Activated B cell treated with CpG ODN at 0.5 μM for 24 hours (primary cell): ENCODE data around the gene WWOX. TPM values are rescaled to one million over a fixed set of nuclear protein-coding genes. Genes with fewer than 3 reads are reported as not detected.

ENCODE experiments used
- ATAC-seq: fragments of 200-7000 bp; cut with Tn5 transposase; one replicate; pipeline ENCODE4 v1.10.0; 2021; ENCODE audit warnings: low read depth, mild to moderate bottlenecking, moderate library complexity
- CTCF ChIA-PET: fragments of 350-600 bp; sonication (Branson Sonifier 250); formaldehyde crosslinking; loops from one replicate; lab custom pipeline; 2021; ENCODE audit warnings: antibody characterized with exemption; lab: Charles Lee
- POLR2A ChIA-PET: fragments of 350-600 bp; sonication (Branson Sonifier 250); formaldehyde crosslinking; loops from one replicate; lab custom pipeline; 2021; ENCODE audit warnings: antibody characterized with exemption; lab: Charles Lee
- DNase-seq: peaks from one replicate; pipeline ENCODE4 v3.0.0; 2022
- H3K27ac Mint-ChIP-seq: one replicate; pipeline ENCODE4 v1.8.0; 2020; ENCODE audit warnings: mixed read lengths
- H3K27me3 Mint-ChIP-seq: one replicate; pipeline ENCODE4 v1.8.0; 2021; ENCODE audit warnings: mixed read lengths
- H3K36me3 Mint-ChIP-seq: one replicate; pipeline ENCODE4 v1.8.0; 2021; ENCODE audit warnings: low read depth, mixed read lengths
- H3K4me1 Mint-ChIP-seq: one replicate; pipeline ENCODE4 v1.8.0; 2021; ENCODE audit warnings: mixed read lengths
- H3K4me3 Mint-ChIP-seq: one replicate; pipeline ENCODE4 v1.8.0; 2020; ENCODE audit warnings: mild to moderate bottlenecking, mixed read lengths
- H3K9me3 Mint-ChIP-seq: one replicate; pipeline ENCODE4 v1.8.0; 2020; ENCODE audit warnings: mixed read lengths
- CTCF ChIP-seq: fragments of 200-600 bp; IDR thresholded peaks from one replicate; pipeline ENCODE4 v1.8.0; 2022; ENCODE audit warnings: antibody characterized with exemption, mild to moderate bottlenecking
- intact Hi-C: fragments of 100-400 bp; cut with micrococcal nuclease; formaldehyde crosslinking; loops from one replicate; pipeline ENCODE4 v1.15.1; 2024
- total RNA-seq: library from RNA; stranded (reverse); gene quantifications from 2 replicates; pipeline ENCODE4 v1.2.3, GENCODE V29; 2022

The WWOX gene
- total RNA-seq, 1 donor from 2014 or later, result 22.6 TPM

- no peak overlapping the region for H3K4me3 Mint-ChIP-seq
- peaks cover 6% of the 10 kb centered on the region for H3K36me3 Mint-ChIP-seq
- H3K9me3 Mint-ChIP-seq, result peaks cover 5% of the 10 kb centered on the region
- no peak for DNase-seq
- ChIA-PET POLR2A (no interaction called here), CTCF (no interaction called here)
- no peaks in the 10 kb centered on the region for H3K4me1 Mint-ChIP-seq
- intact Hi-C loops, result no loop called here
- no peak overlapping the region for H3K27ac Mint-ChIP-seq
- H3K27me3 Mint-ChIP-seq, result no peaks in the 10 kb centered on the region
- no peak for ATAC-seq
- TF ChIP-seq CTCF, result no peak
These were observed 882.8 kb downstream of the WWOX start for GRCh38 chr16:78982096-78982744.

GRCh38 chr16:78984324-78984723, 884.9 kb downstream of the WWOX start:
- Mint-ChIP-seq H3K4me3 (no peak overlapping the region), H3K27ac (no peak overlapping the region)
- no peak for ATAC-seq

GRCh38 chr16:78984887-78985464, 885.5 kb downstream of the WWOX start:
- no peak overlapping the region for H3K4me3 Mint-ChIP-seq
- ATAC-seq, result no peak
- no peak for DNase-seq
- CTCF ChIA-PET, result no interaction called here
- no peak overlapping the region for H3K27ac Mint-ChIP-seq
- H3K9me3 Mint-ChIP-seq, result peaks cover 5% of the 10 kb centered on the region
- intact Hi-C loops, result no loop called here
- no peaks in the 10 kb centered on the region for H3K27me3 Mint-ChIP-seq
- peaks cover 14% of the 10 kb centered on the region for H3K4me1 Mint-ChIP-seq
- TF ChIP-seq CTCF, result no peak
- peaks cover 2% of the 10 kb centered on the region for H3K36me3 Mint-ChIP-seq
- POLR2A ChIA-PET, result interaction anchor here (1.1 kb wide), 1 partner anchor 23 kb away, joined by 3 read pairs; no protein-coding TSS in a partner anchor

More at GRCh38 chr16:78984324-78984723, 884.9 kb downstream of the WWOX start:
- Mint-ChIP-seq H3K36me3 (peaks cover 3% of the 10 kb centered on the region), H3K4me1 (peaks cover 8% of the 10 kb centered on the region), H3K27me3 (no peaks in the 10 kb centered on the region), H3K9me3 (peaks cover 5% of the 10 kb centered on the region)
- no peak for TF ChIP-seq CTCF
- DNase-seq, result no peak
- intact Hi-C loops, result no loop called here
- ChIA-PET CTCF (no interaction called here), POLR2A (no interaction called here)

- CTCF ChIA-PET, result no interaction called here
- intact Hi-C loops, result no loop called here
- POLR2A ChIA-PET, result interaction anchor here (0.8 to 1.1 kb wide), 2 partner anchors 19 to 24 kb away, joined by 3 read pairs; no protein-coding TSS in a partner anchor
- Mint-ChIP-seq H3K27ac (no peak overlapping the region), H3K4me3 (no peak overlapping the region), H3K27me3 (no peaks in the 10 kb centered on the region), H3K9me3 (peaks cover 5% of the 10 kb centered on the region), H3K36me3 (peaks cover 2% of the 10 kb centered on the region), H3K4me1 (peaks cover 24% of the 10 kb centered on the region)
- TF ChIP-seq CTCF, result no peak
- ATAC-seq, result no peak
- no peak for DNase-seq
These were observed 886.5 kb downstream of the WWOX start for GRCh38 chr16:78985716-78986605.

GRCh38 chr16:78987666-78988065, 888.2 kb downstream of the WWOX start:
- peaks cover 2% of the 10 kb centered on the region for H3K36me3 Mint-ChIP-seq
- CTCF ChIA-PET, result no interaction called here
- H3K27me3 Mint-ChIP-seq, result no peaks in the 10 kb centered on the region
- intact Hi-C loops, result no loop called here
- no peak for TF ChIP-seq CTCF
- no peak overlapping the region for H3K27ac Mint-ChIP-seq
- peaks cover 26% of the 10 kb centered on the region for H3K4me1 Mint-ChIP-seq
- DNase-seq, result no peak
- POLR2A ChIA-PET, result no interaction called here
- peaks cover 5% of the 10 kb centered on the region for H3K9me3 Mint-ChIP-seq
- ATAC-seq, result no peak
- no peak overlapping the region for H3K4me3 Mint-ChIP-seq
